ENCODE results near the gene ZNF618.

DNA sequence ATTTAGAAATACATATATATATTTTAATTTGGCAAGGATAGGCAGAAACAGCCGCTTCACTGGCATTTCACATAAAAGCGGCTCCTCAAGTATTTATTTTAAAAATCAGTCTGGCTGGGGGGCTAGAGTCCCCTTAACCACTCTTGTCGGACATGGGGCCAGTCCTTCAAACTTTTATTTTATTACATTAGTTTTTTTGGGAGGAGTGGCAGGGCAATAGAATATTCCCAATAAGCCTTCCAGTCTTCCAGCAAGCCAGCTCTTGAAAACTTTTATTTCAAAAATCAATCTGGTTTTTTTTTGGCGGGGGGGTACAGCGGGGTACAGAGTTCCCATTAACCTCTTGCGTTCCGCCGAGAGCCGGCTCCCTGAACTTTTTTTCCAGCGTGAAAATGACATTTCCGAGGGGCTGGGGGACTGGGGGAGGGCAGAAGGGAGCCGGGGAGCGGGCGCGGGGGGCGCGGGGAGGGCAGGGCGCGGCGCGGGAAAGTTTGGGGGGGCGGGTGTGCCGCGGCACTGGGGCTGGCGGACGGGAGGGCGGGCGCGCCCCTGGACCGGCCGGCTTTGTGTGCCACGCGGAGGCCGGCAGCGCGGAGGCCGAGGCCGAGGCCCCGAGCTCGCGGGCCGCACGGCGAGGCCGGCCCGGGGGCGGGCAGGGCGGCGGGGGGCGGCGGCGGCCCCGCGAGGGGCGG lies 504 bp upstream of the ZNF618 start:
- TF ChIP-seq EZH2phosphoT487 (IDR thresholded peaks at IDR 0.05; ENCODE audit: insufficient read depth, low read depth) (no peak), EZH2 (IDR thresholded peaks at IDR 0.05; ENCODE audit: insufficient read depth, poor library complexity, severe bottlenecking) (no peak)
